C4-2B (cell line): ENCODE results near the gene ELMO1.

Experiments used
- CTCF ChIP-seq: fragments of 450-650 bp; conservative IDR thresholded peaks from 2 replicates; pipeline ENCODE4 v1.5.1; 2017; ENCODE audit warnings: mild to moderate bottlenecking
- ZFX ChIP-seq: fragments of 450-650 bp; IDR thresholded peaks from 2 replicates; pipeline ENCODE4 v1.6.1; 2017

- TF ChIP-seq CTCF, result no peak
- no peak for TF ChIP-seq ZFX
These were observed 286.6 kb downstream of the ELMO1 start for GRCh38 chr7:37162106-37162505.
